A673 (cell line): Measurements from ENCODE around the gene CARF.

Experiments
- CTCF ChIP-seq: fragments of 300-800, 200-600 bp; sonication (generic); conservative IDR thresholded peaks from 2 replicates; pipeline ENCODE4 v1.5.1; 2017; ENCODE audit warnings: low read depth, mild to moderate bottlenecking, antibody characterized with exemption, low read length, moderate library complexity, mixed read lengths
- EZH2 ChIP-seq: fragments of 200-600 bp; sonication (generic); IDR thresholded peaks from 2 replicates; pipeline ENCODE4 v1.6.1; 2017; ENCODE audit warnings: borderline replicate concordance, low read depth, mild to moderate bottlenecking, mixed read lengths, antibody characterized with exemption, low read length; ENCODE audit not compliant: poor library complexity, severe bottlenecking

DNA sequence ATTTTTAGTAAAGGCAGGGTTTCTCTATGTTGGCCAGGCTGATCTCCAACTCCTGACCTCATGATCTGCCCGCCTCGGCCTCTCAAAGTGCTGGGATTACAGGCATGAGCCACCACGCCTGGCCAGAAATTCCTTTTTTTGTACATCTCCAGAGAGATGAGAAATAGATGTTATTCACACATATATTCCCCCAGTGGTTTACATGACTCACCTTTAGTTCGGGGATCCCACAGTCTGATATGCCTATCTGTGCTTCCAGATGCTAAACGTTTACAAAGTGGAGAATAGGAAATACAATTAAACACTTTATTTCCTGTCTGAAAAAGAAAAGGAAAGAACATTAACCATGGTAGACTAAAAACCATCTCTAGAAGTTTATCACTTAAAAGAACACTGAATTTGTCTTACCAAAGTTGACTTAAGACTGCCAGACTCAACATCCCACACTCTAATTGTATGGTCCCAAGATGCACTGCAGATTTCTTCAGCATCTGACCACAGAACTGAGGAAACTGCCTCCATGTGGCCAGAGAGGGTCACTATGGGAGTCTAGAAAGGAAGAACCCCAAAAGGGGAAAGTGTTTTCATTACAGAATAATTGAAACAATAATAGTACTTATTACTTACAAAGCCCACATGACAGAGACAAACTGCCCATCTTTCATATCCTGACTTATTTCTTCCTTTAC lies 27.9 kb upstream of the CARF start:
- TF ChIP-seq CTCF = no peak
- TF ChIP-seq EZH2 = no peak
